A673 (cell line): ENCODE data around the gene CRYGD. TPM values are rescaled to one million over a fixed set of nuclear protein-coding genes. Genes with fewer than 3 reads are reported as not detected.

Source experiments
- BruUV-seq: library from RNA; stranded (reverse); fragments of 400-500 nt; replicated peaks from 2 replicates; lab custom pipeline; 2021; lab: Mats Ljungman, UMichigan
- CTCF ChIA-PET: fragments of 300-600 bp; sonication (Branson Sonifier 250); formaldehyde crosslinking; loops from one replicate; lab custom pipeline; 2022; ENCODE audit warnings: antibody characterized with exemption; lab: Charles Lee
- POLR2A ChIA-PET: fragments of 300-600 bp; sonication (Branson Sonifier 250); formaldehyde crosslinking; loops from one replicate; lab custom pipeline; 2022; ENCODE audit warnings: antibody characterized with exemption; ENCODE audit not compliant: low non-redundant PET; lab: Charles Lee
- DNase-seq: peaks from one replicate; pipeline ENCODE4 v3.0.0-alpha.2; 2015; ENCODE audit warnings: low spot score
- H3K27ac ChIP-seq: fragments of 200-600 bp; sonication (generic); 2 replicates; pipeline ENCODE4 v1.5.1; 2016; ENCODE audit warnings: mixed run types, low read depth, mild to moderate bottlenecking, mixed read lengths, antibody characterized with exemption, low read length; ENCODE audit not compliant: poor library complexity, severe bottlenecking
- H3K27me3 ChIP-seq: fragments of 200-600 bp; sonication (generic); replicated peaks from 2 replicates; pipeline ENCODE4 v1.6.1; 2017; ENCODE audit warnings: mixed run types, low read depth, mild to moderate bottlenecking, mixed read lengths, antibody characterized with exemption, low read length; ENCODE audit not compliant: insufficient read depth, poor library complexity
- H3K36me3 ChIP-seq: fragments of 200-600 bp; sonication (generic); 2 replicates; pipeline ENCODE4 v1.6.1; 2016; ENCODE audit warnings: mixed run types, mild to moderate bottlenecking, mixed read lengths, antibody characterized with exemption, low read length; ENCODE audit not compliant: insufficient read depth, poor library complexity, severe bottlenecking
- H3K4me1 ChIP-seq: fragments of 200-600 bp; sonication (generic); 2 replicates; pipeline ENCODE4 v1.6.1; 2017; ENCODE audit warnings: mixed run types, mild to moderate bottlenecking, mixed read lengths, antibody characterized with exemption, low read length; ENCODE audit not compliant: insufficient read depth, poor library complexity, severe bottlenecking
- H3K4me3 ChIP-seq: fragments of 200-600 bp; sonication (generic); 2 replicates; pipeline ENCODE4 v1.5.1; 2016; ENCODE audit warnings: low read depth, mixed run types, mild to moderate bottlenecking, mixed read lengths, low read length; ENCODE audit not compliant: poor library complexity, severe bottlenecking
- H3K9me3 ChIP-seq: fragments of 200-600 bp; sonication (generic); 2 replicates; pipeline ENCODE4 v1.6.1; 2016; ENCODE audit warnings: mixed run types, low read depth, mild to moderate bottlenecking, mixed read lengths, antibody characterized with exemption, low read length; ENCODE audit not compliant: poor library complexity, severe bottlenecking
- CTCF ChIP-seq: fragments of 300-800, 200-600 bp; sonication (generic); conservative IDR thresholded peaks from 2 replicates; pipeline ENCODE4 v1.5.1; 2017; ENCODE audit warnings: low read depth, mild to moderate bottlenecking, antibody characterized with exemption, low read length, moderate library complexity, mixed read lengths
- EZH2 ChIP-seq: fragments of 200-600 bp; sonication (generic); IDR thresholded peaks from 2 replicates; pipeline ENCODE4 v1.6.1; 2017; ENCODE audit warnings: borderline replicate concordance, low read depth, mild to moderate bottlenecking, mixed read lengths, antibody characterized with exemption, low read length; ENCODE audit not compliant: poor library complexity, severe bottlenecking
- intact Hi-C: fragments of 100-400 bp; cut with micrococcal nuclease; formaldehyde crosslinking; loops from one replicate; pipeline ENCODE4 v1.10.0; 2022; ENCODE audit not compliant: unreplicated experiment
- total RNA-seq: library from RNA; stranded (reverse); gene quantifications from 2 replicates; pipeline ENCODE4 v1.2.3, GENCODE V29; 2021

Gene CRYGD
- total RNA-seq, 1 experiment from 2014 or later: not detected

- Histone ChIP-seq H3K36me3 (no peaks in the 10 kb centered on the region), H3K4me1 (no peaks in the 10 kb centered on the region), H3K27ac (no peak overlapping the region), H3K27me3 (no peaks in the 10 kb centered on the region), H3K9me3 (no peaks in the 10 kb centered on the region), H3K4me3 (no peak overlapping the region)
- intact Hi-C loops: no loop called here
- no peak for TF ChIP-seq EZH2
- no peak for TF ChIP-seq CTCF
- CTCF ChIA-PET: no interaction called here
- POLR2A ChIA-PET: no interaction called here
- no peak for DNase-seq
- no TSS peak for BruUV-seq
Observed at GRCh38 chr2:208096080-208096479, 28.2 kb downstream of the CRYGD start.

GRCh38 chr2:208093128-208093527, 31.2 kb downstream of the CRYGD start:
- no peak overlapping the region for H3K4me3 ChIP-seq
- no peaks in the 10 kb centered on the region for H3K27me3 ChIP-seq
- H3K9me3 ChIP-seq: no peaks in the 10 kb centered on the region
- no peaks in the 10 kb centered on the region for H3K36me3 ChIP-seq
- H3K4me1 ChIP-seq: no peaks in the 10 kb centered on the region
- intact Hi-C loops: no loop called here
- ChIA-PET CTCF (interaction anchor here (0.6 kb wide), 1 partner anchor 1868 kb away, joined by 3 read pairs; no protein-coding TSS in a partner anchor), POLR2A (no interaction called here)
- H3K27ac ChIP-seq: no peak overlapping the region
- no peak for DNase-seq
- TF ChIP-seq CTCF: no peak
- no peak for TF ChIP-seq EZH2
- no TSS peak for BruUV-seq

GRCh38 chr2:208092093-208092832, 32.1 kb downstream of the CRYGD start:
- ChIA-PET CTCF (interaction anchor here (0.6 kb wide), 1 partner anchor 1869 kb away, joined by 3 read pairs; no protein-coding TSS in a partner anchor), POLR2A (no interaction called here)
- no TSS peak for BruUV-seq
- TF ChIP-seq EZH2 (no peak), CTCF (no peak)
- H3K4me1 ChIP-seq: no peaks in the 10 kb centered on the region
- intact Hi-C loops: no loop called here
- H3K27me3 ChIP-seq: no peaks in the 10 kb centered on the region
- no peaks in the 10 kb centered on the region for H3K9me3 ChIP-seq
- DNase-seq: no peak
- H3K36me3 ChIP-seq: no peaks in the 10 kb centered on the region
- H3K27ac ChIP-seq: no peak overlapping the region
- no peak overlapping the region for H3K4me3 ChIP-seq
